CD4-positive, alpha-beta T cell treated with Interleukin-6 at 100 ng/mL for 8 hours (primary cell): Measurements from ENCODE around the gene TEX2.
"Not testable (repeated sequence)": the region's sequence is repeated elsewhere in the genome, so short reads cannot be mapped to it uniquely, and the experiment has no call there.

Experiments used
- DNase-seq: peaks from one replicate; pipeline ENCODE4 v3.0.0-alpha.2; 2020; ENCODE audit warnings: mixed read lengths, low spot score

TEX2 gene

DNA sequence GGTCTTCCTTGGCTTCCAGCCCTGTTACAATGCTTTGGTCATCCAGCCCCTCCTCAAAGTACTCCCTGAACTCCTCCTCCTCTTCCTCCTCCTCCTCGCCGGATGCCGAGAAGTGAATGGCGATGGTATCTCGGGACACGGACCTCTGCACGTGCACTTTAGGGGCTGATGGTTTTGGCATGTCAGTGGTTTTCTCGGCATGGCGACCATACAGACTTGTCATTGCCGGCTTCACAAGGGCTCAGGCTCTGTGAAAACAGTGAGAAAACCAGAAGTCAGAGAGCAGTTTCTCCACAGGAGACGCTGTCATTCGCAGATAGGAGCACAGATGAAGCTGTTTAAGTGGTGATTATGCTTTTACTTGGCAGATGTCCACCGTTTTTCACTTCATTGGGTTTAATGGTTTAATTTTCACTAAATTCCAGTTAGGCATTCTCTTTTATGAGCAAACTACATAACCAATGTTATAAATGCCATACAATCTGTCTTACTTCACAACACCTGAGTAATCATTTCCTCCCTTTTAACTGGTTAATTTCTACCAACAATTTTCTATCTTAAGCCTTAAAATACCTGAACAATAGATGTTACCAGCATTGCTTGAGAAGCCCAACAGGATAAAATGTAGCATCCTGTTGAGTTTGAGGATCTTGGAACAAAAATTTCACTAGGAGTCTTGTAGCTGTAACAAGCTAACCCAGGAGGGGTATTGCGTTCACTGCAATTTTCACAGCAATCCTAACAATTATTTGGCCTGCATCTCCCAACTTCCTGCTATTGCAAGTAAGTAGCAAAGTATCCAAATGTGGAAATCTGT, 48.9 kb downstream of the TEX2 start:
- DNase-seq: no peak

DNA sequence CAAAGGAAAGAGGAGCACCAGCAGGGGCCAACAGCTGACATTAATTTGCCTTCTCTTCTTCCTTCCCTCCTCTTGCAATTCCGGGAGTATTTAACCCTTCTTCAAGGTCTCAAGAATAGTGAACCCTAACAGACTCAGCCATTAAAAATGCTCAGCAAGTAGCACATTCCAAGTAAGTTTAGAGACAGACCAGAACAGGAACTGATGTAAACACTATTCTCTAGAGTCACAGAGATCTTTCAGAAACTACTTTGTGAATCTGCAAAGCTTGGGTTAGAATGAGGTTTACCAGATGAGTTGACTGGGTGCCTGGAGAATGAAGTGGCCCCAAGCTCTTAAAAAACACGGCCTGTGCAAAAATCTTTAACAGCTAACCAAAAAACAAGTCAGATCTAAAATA, 50.9 kb downstream of the TEX2 start:
- DNase-seq: no peak

DNA sequence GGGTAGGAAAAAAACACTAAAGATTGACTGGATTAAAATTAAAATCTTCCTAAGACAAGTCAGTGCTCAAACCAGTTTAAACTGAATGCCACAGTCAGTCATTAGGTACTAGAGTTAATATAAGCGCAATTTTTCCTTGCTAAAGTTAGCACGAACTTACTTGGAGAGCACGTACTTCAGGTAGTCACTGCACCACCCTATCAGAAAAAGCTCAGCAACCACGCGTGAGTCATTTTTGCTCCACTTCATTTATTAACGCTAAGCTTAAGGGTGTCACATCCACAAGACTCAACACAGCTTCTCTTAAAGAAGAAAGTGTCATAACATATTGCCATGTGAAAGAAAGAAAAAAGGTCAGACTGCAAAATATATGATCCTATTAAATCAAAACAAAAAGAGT, 53.1 kb downstream of the TEX2 start:
- no peak for DNase-seq

DNA sequence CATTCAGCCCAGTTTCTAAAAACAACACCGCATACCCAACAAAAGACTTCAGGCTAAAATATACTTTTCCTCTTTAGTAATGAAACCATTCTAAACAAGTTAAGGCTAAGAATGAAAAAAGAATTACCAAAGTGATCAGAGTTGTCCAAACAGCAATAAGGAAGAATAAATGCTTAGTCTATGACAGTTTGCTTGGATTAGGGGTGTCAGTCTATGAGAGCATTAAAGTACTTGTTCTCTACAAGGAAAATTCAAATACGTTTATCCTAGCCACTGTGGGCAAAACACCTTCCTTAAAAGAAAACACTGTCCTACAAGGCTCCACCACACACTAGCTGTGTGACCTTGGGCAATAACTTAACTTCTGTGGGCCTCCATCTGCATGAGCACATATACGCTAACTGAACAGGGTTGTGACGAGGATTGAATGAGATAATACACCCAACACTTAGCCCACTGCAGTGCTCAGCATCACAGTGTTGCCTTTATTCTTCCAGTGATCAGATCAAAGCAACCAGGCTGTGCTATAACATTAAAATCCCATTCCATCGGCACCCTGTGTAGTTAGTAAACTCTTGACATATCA, 53.6 kb downstream of the TEX2 start:
- DNase-seq: no peak

DNA sequence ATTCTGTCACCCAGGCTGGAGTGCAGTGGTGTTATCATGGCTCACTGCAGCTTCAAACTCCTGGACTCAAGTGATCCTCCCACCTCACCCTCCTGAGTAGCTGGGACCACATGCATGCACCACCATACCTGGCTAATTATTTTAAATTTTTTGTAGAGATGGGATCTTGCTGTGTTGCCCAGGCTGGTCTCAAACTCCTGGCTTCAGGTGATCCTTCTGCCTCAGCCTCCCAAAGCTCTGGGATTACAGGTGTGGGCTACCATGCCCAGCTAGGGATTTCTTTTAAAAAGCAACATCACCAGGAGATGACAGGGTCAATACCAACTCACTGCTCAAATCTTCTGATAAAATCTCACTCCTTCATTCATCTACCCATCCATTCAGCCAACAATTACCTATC, 54.4 kb downstream of the TEX2 start:
- DNase-seq: not testable (repeated sequence)

DNA sequence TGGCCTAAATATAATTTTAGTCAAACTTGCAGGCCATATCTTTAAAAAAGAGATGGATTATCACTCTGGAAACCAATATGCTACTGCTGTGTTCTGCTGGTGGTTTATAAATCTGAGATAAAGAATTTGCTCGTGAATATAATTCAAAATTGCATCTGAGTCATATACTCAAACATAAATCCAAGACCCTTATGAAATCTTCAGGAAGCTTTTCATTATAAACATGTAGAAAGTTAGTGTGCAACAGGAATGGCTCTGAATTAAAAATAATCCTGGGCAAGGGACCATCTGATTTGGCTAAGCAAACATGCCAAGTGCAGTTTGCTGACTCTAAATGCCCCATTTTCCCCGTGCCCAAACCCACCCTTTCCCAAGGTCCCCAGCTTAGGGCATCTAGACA, 57.3 kb downstream of the TEX2 start:
- no peak for DNase-seq

DNA sequence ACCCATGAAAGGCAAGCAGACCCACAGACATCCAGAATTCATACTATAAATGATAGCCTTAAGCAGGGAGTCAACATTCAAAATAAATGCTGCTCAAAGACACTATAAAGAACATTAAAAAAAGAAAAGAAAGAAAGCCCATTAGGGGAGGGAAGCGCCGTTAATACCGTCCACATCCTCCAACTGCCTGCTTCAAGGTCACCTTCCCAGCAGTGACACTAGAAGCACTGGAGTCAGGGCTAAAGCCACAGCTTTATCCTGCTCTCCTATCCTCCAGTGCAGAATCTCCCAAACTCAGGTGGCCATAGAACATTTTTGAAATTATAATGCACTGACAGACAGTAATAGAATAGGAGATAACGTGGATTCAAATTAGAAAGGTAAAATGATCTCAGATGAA, 59.4 kb downstream of the TEX2 start:
- no peak for DNase-seq

DNA sequence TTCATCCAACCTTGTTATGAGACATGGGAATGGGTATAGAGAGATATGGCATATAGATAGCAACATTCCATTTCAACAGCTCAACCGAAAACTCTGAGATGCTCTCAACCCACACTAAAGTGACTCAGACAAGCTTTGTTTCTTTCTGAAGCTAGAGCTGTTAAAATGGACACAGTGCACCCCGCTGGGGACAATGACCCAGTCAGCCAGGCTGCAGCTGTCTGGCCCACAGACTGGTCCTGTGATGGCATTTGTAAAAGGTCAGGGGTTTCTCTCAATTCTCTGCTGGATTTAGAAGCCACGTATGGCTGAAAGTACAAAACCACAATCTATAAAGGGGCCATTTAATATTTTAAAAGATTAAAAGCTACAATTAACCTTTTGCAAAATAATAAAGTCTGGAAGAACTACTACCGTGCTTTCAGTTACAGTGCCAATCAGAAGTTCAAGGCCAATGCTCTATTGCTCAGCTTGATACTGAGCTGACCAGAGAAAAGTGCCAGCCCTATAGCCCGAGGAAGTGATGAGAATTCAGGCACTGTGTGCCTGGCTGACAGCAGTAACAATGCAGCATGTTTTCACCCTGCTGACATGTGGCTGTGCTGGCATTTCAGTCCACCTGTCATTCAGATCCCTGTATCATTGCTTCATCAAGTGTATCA, 60.2 kb downstream of the TEX2 start:
- DNase-seq: no peak

DNA sequence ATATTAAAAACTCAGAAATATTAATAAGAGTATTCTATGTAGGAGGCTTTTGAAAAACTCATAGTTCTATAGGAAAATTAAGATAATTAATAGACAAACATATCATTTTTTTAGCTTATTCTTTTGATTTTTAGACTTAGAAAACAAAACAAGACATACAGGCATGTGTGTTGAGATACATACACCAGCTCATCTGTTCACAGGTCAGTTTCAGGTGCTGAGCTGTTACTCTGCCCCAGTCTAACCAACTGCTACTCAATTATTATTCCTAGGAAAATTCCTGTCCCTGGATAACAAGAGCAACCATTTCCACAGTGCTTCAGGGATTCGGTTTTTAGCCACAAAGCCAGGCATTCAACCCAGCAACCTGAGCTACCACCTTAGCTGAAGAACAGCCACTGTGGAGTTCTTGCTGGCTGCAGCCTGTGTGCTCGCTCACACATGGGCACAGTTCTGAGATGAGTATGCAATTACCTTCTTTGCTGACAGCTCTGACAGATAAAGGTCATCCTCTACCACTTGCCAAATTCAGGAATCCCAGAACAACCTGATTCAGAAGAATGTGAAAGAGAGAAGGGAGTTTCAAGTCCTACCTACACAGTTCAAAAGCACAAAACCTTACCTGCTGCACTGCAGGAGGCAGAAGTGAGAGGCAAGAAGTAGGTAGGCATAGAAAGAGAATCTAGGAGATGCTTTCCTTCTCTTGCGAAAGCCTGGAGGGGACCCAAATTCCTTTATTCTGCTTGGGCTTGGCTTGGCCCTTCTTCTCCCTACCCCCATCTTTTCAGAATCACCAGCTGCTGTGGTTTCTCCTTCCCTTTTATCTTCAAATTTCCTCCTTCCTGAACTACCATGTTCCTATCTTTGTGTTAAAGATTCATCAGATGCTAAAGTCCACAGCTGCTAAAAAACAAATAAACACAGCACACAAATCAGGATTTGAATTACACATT, 62.7 kb downstream of the TEX2 start:
- no peak for DNase-seq

DNA sequence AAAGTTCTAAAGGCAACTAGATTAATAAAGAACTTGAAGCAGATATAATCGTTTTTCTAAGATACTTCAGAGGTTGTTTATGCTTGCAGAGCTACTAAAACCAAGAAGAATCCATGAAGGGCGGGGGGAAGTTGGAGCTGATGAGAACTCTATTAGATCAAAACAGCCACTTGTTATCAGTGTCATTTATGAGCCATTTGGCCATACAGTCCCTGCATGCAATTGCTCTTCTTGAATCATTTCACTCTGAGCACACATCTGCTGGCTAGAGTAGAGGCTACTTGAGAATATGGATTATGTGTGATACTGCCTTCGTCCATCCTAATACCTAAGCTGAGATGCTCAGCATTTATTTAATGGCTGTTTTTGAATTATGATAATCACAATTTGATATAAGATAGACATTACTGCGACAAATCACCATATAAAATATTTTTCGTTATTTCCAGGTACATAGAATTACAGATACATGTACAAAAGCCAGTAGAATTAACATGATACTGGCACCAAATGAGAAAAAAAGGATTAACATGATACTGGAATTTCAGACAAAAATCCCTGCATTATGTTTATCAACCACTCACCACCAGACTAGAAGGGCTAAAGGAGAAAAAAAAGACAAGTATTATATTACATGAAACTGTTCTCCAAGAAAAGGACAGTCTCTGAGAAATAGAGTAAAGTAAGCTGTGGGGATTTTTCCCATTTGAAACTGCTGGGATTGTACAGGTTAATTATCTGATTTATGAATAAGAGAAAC, 64.5 kb downstream of the TEX2 start:
- DNase-seq: no peak

DNA sequence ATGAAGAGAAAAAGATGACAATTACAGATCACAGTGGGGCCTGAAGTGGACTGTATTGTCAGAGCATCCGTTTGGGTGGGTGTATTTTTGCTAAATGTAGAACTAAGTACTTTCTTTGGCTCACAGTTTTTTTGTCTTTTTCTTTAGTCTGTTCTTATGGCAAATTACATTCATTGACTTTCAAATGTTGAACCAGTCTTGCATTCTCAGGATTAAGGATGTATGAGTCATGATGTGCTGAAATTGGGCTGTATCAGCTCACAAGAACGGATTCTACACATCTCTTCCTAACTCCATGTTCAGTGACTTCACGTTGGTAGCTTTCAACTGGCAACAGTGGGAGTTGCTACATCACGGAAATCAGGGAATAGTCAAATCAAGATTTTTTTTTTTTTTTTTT, 66.5 kb downstream of the TEX2 start:
- no peak for DNase-seq

DNA sequence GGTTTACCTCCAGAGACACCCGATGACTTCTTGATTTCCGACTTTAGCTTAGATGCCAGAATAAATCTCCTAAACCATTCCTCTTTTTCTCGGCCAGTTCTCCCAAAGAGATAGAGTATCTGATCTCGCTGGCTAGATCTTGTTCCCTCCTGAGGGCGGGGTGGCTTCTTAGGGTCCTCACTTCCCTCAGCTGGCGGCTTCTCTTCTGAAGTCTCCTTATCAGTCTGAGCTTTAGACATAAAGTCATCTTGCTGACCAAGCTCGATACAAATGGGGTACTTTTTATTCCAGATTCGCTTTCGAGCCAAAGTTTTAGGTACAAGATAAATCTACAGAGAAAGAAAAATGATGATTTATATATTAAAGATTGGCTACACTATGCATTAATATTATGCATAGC, 69.5 kb downstream of the TEX2 start:
- DNase-seq: no peak

DNA sequence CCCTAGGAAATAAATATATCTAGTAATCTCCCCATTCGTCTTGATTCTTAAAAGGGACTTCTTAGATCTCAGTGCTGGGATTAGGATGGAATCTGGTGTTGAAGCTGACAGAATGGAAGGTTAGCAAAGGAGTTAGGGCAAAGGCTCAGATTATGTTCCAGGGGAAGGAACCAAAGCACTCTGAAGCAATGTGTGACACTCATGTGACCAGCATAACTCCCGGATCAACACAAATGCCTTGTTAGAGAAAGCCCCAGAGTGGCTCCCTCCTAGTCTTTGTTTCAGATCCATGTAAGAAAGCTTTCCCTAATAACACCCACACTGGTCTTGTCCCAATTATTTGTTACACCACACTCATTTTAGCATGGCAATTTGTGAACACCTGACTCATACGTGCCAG, 70.5 kb downstream of the TEX2 start:
- DNase-seq: no peak

DNA sequence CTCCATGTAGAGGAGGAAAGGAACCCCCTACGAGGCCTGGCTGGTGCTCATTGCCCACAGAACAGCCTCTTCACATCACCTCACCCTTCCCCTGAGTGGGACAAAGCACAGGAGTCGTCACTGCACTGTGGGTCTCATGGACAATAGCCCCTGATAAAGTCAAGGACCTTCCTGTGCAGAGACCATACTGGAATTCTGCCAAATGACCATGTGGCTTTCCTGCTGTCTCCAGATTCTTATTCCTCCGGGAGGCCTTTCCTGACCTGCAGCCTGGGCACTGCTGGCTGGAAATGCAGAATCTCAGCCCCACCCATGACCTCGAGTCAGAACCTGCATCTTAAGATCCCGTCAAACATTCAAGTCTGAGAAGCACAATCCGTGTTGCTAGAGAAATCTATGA, 72.6 kb downstream of the TEX2 start:
- no peak for DNase-seq

DNA sequence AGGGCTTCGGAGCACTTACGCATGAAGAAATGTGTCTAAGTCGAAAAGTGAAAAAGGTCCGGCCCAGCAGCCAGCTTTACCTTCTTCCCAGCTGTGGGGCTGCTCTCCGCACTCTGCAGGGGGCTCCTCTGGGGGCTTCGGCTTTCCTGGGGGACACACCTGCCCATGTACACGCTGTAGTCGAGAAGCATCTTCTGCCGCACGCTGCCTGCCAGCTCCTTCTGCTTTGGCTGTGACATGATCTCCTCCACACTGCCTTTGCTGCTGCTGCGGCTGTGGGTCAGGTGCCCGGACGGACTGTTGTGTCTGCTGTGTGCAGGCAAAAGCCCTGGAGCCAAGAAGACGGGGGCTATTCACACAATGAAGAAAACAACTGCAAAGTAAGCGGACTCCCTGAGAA, 75.0 kb downstream of the TEX2 start:
- DNase-seq: no peak

DNA sequence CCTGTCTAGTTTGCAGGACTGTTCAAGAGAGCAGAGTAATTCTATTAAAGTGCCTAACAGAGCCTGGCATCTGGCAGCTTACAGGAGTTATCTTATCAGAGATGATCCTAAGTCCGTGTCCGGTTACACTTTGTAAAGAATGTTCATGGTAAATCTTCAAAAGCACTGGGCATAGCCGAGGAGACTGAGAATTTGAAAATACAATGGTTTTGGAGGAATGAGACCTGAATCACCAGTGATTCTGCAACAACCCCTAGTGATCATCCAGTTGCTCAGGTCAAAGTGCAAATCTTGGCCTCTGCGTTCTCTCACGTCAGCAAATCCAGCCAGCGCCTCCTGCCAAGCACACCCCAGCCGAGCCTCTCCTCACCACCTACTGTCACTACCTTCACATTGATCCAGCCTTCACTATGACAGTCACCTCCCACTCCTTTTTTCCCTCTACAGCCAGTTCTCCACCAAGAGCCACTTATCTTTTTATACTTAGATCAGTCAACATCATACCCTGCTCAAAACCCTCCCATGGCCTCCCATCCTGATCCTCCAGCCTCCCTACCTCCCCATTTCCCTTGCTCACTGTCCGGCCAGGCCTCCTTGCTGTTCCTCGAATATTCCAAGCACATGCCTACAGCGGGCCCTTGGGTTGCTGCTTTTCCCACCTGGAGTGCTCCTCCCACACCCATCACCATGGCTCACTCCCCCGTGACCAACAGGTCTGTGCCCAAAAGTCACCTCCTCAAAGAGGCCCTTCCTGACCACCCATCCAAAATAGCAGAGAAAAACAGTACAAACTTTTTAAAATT, 75.8 kb downstream of the TEX2 start:
- DNase-seq: no peak

DNA sequence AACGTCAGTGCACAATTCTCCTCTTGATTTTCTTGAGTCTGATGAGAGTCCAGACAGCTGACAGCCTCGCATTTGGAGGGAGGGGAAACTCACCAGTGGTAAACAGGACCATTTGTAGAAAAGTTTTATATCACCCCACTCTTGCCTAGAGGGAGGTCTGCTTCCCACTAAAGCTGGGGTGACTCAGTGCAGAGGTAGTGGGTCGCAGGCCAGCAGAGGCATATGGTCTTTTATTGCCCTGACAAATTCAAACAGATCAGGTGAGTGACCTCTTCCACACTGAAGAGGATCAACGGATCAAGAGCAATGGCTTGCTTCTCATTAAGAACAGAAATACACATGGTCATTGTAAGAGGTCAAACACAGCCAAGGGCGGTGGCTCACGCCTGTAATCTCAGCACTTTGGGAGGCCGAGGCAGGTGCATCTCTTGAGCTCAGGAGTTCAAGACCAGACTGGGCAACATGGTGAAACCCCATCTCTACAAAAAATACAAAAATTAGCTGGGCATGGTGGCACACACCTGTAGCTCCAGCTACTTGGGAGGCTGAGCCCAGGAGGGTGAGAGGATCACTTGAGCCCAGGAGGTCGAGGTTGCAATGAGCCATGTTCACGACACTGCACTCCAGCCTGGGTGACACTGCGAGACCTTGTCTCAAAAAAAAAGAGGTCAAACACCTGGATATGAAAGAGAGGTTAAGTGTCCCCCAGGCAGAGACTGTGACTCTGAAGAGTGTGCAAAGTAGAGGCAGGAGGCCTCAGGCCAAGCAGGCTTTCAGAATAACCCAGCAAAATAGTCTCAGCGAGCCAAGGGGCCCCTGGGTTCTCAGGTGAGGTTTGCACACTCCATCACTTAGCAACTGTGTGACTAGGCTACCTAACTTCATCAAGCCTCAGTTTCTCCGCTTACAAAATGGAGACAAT, 76.6 kb downstream of the TEX2 start:
- no peak for DNase-seq

DNA sequence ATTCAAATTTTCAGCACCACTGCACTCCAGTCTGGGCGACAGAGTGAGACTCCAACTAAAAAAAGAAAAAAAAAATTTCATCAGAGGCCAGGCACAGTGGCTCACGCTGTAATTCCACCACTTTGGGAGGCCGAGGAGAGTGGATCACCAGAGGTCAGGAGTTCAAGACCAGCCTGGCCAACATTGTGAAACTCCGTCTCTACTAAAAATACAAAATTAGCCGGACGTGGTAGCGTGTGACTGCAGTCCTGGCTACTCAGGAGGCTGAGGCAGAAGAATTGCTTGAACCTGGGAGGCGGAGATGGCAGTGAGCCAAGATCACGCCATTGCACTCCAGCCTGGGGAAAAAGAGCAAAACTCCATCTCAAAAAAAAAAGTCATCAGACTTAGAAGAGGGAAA, 77.5 kb downstream of the TEX2 start:
- DNase-seq: not testable (repeated sequence)

DNA sequence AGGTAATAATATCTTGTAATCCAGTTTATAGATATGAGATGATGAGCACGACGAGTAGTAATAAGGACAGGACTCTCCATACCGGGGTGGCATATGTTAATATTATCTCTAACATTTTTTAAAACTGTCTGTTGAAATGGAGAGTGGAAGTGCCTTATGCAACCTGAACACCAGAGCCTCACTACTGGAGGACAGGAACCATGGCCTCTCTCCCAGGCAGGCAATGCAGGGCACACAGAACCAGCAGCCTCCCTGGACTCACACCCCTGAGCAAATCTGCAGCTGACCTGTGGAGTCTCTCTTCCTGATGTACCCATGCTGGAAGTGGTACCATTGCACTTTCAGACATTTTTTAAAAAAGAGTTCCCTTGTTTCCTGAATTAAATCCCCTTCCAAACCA, 78.0 kb downstream of the TEX2 start:
- no peak for DNase-seq

DNA sequence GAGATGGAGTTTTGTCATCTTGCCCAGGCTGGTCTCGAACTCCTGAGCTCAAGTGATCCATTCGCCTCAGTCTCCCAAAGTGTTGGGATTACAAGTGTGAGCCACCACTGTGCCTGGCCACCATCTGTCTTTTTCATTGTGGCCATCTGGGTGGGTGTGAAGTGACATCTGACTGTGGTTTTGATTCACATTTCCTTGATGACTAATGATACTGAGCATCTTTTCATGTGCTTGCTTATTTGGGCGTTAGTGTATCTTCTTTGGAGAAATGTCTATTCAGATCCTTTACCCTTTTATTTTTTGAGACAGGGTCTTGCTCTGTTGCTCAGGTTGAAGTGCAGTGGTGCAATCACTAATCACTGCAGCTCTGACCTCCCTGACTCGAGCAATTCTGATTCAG, 79.2 kb downstream of the TEX2 start:
- DNase-seq: no peak
